Adrenal gland (tissue), 12 donors: ENCODE data around the gene CAMTA1. TPM values are rescaled to one million over a fixed set of nuclear protein-coding genes. Genes with fewer than 3 reads are reported as not detected.

Source experiments
- DNase-seq, 7 donors: peaks; one replicate each; pipeline ENCODE4 v3.0.0-alpha.2; 2019 to 2020
- H3K27ac ChIP-seq, 5 donors: fragments of 200-600 bp; sonication (generic) in 4 of 5; 1 replicate in 3 of 5; 2 replicates in 2 of 5; pipeline versions ENCODE4 v1.5.1 to v1.8.0; 2016 to 2020; ENCODE audit warnings: mild to moderate bottlenecking in 1 of 5
- H3K27me3 ChIP-seq: fragments of 200-600 bp; 2 replicates; pipeline ENCODE4 v1.8.0; 2021
- H3K36me3 ChIP-seq, 2 donors: fragments of 200-600 bp; replicated peaks in 1 of 2; 1 replicate in 1 of 2; 2 replicates in 1 of 2; pipeline versions ENCODE4 v1.5.1 to v1.8.0; 2018 to 2022
- H3K4me1 ChIP-seq, 2 donors: fragments of 200-600 bp; replicated peaks in 1 of 2; 1 replicate in 1 of 2; 2 replicates in 1 of 2; pipeline versions ENCODE4 v1.5.1 to v1.8.0; 2018 to 2021
- H3K4me3 ChIP-seq, 4 donors: fragments of 200-600 bp; sonication (generic) in 3 of 4; one replicate each; pipeline ENCODE4 v1.5.1; 2016 to 2018
- H3K9me3 ChIP-seq, 3 donors: fragments of 200-600 bp; sonication (generic) in 1 of 3; replicated peaks in 1 of 3; 1 replicate in 2 of 3; 2 replicates in 1 of 3; pipeline versions ENCODE4 v1.5.1 to v1.8.0; 2016 to 2021
- POLR2A ChIP-seq, 2 donors: fragments of 450-650 bp; IDR thresholded peaks; one replicate each; pipeline ENCODE4 v1.6.1; 2017; ENCODE audit warnings: antibody characterized with exemption in 2 of 2, mild to moderate bottlenecking in 2 of 2, moderate library complexity in 1 of 2
- WGBS, 4 donors: extraction: QIAGEN DNeasy Blood & Tissue Kit in 2 of 4; methylation state at CpG; one replicate each; pipeline versions ENCODE4 v1.1.5 to v1.1.7; 2013 to 2017; 5-methylcytosine and 5-hydroxymethylcytosine counted together
- intact Hi-C, 2 donors: fragments of 100-400 bp; cut with DNase I; formaldehyde crosslinking; loops; one replicate each; pipeline versions ENCODE4 v1.14.1 to v1.15.0; 2022 to 2023
- polyA plus RNA-seq, 3 donors: library from polyadenylated mRNA; stranded (reverse); fragments of 200-250 nt in 2 of 3; fragments of 350-450 nt in 1 of 3; fragmentation: Illumina TruSeq in 1 of 3; extraction: RNeasy Lipid Tissue Mini Kit (QIAGEN cat#74804) in 1 of 3; gene quantifications; one replicate each; pipeline ENCODE4 v1.2.3, GENCODE V29; 2013 to 2014
- total RNA-seq, 9 donors: library from RNA; depleted of rRNA in 4 of 9; stranded (reverse); fragments of >200 nt in 4 of 9; fragments of 120-200 nt in 1 of 9; fragmentation: NEBNext Ultra II Directional in 1 of 9; extraction: Animal tissue kit (Norgen Biotek cat#: 25700) in 1 of 9; gene quantifications; one replicate each; pipeline versions ENCODE4 v1.1.0 to v1.2.4, GENCODE V29; 2013 to 2023
- TF ChIP-seq, protein P1 (sequence below), 6 experiments: fragments of 450-650 bp in 4 of 6; fragments of 200-600 bp in 2 of 6; sonication (generic) in 1 of 6; IDR thresholded peaks; 1 replicate in 5 of 6; 2 replicates in 1 of 6; pipeline versions ENCODE4 v1.5.1 to v1.8.0; 2016 to 2021; ENCODE audit warnings: antibody characterized with exemption in 6 of 6, mild to moderate bottlenecking in 2 of 6, moderate library complexity in 1 of 6
- donor health status: healthy with polysubstance abuse.
- donor health status: Bipolar disorder and iron deficiency.
- donor health status: DM: yes; HTN: yes; CAD: no.
- donor health status: DM: no; HTN: no; CAD: no.
- donor health status: DM: no; HTN: no; CAD: no.
- donor health status: DM: yes; HTN: yes; CAD: no.

The CAMTA1 gene
- total and polyA plus RNA-seq, 12 donors = 62.9 to 141 (median 96.9) TPM

DNA sequence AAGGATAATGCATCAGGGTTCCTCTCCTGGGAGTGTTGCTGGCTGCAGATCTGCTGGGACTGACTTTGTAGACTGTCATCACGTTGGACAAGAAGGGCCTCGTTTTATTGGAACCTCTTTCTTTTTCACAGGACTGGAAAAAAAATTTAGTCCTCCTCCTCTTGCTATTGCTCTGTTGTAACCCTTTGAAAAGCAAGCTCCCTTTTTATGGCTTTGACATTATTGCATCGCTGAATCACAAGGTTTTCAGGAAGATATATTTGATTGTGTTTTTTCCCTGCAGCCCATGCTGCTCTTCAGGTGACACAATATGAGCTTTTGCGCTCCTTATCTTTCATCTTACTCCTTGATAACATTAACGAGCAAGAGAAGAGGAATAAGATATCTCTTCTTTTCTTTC lies 290.9 kb downstream of the CAMTA1 start:
- no peak for TF ChIP-seq POLR2A (IDR thresholded peaks at IDR 0.05)
- TF ChIP-seq, protein P1, sequence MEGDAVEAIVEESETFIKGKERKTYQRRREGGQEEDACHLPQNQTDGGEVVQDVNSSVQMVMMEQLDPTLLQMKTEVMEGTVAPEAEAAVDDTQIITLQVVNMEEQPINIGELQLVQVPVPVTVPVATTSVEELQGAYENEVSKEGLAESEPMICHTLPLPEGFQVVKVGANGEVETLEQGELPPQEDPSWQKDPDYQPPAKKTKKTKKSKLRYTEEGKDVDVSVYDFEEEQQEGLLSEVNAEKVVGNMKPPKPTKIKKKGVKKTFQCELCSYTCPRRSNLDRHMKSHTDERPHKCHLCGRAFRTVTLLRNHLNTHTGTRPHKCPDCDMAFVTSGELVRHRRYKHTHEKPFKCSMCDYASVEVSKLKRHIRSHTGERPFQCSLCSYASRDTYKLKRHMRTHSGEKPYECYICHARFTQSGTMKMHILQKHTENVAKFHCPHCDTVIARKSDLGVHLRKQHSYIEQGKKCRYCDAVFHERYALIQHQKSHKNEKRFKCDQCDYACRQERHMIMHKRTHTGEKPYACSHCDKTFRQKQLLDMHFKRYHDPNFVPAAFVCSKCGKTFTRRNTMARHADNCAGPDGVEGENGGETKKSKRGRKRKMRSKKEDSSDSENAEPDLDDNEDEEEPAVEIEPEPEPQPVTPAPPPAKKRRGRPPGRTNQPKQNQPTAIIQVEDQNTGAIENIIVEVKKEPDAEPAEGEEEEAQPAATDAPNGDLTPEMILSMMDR (IDR thresholded peaks at IDR 0.05) = no peak
- H3K4me3 ChIP-seq = no peak overlapping the region
- 67 to 70% (median 68%) methylated on average over 5 of the region's 5 CpGs for WGBS, 4 donors
- DNase-seq = no peak
- H3K27me3 ChIP-seq = no peaks in the 10 kb centered on the region
- no peaks in the 10 kb centered on the region for H3K4me1 ChIP-seq
- H3K27ac ChIP-seq = no peak overlapping the region
- intact Hi-C loops = loop anchor here in 1 of 2 donors (10.0 kb wide), 1 partner anchor 291 kb away; the partner anchor contains the start of gene CAMTA1
- H3K36me3 ChIP-seq = no peaks in the 10 kb centered on the region
- H3K9me3 ChIP-seq = no peaks in the 10 kb centered on the region

DNA sequence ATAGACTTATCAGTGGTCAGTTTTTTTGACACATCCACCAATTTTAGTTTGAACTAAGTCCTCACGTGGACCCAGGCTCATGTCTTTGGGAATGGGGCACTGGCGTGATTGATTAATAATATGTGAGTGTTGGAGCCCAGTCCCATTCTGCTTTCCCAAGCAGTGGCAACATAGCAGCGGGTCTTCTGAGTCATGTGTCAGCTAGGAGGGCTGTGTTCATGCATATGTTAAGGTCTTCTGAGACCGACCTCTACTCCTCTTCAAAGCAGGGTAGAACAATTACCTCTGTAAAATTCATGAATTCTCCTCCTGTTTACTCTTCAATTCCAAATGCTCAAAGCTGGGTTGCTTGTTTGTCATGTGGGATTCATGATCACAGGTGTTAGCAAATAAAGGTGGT lies 291.3 kb downstream of the CAMTA1 start:
- Histone ChIP-seq H3K27ac (no peak overlapping the region), H3K9me3 (no peaks in the 10 kb centered on the region), H3K4me1 (no peaks in the 10 kb centered on the region), H3K36me3 (no peaks in the 10 kb centered on the region), H3K4me3 (no peak overlapping the region), H3K27me3 (no peaks in the 10 kb centered on the region)
- no peak for DNase-seq
- 69 to 77% (median 75%) methylated on average over 4 of the region's 4 CpGs for WGBS, 4 donors
- TF ChIP-seq POLR2A (IDR thresholded peaks at IDR 0.05) = no peak
- TF ChIP-seq, protein P1 (IDR thresholded peaks at IDR 0.05) = no peak
- intact Hi-C loops = loop anchor here in 1 of 2 donors (10.0 kb wide), 1 partner anchor 292 kb away; the partner anchor contains the start of gene CAMTA1

- intact Hi-C loops = loop anchor here in 1 of 2 donors (10.0 kb wide), 1 partner anchor 292 kb away; the partner anchor contains the start of gene CAMTA1
- WGBS, 4 donors = 44 to 71% (median 59%) methylated on average over 4 of the region's 4 CpGs
- H3K4me1 ChIP-seq = no peaks in the 10 kb centered on the region
- H3K4me3 ChIP-seq = no peak overlapping the region
- DNase-seq = no peak
- H3K9me3 ChIP-seq = no peaks in the 10 kb centered on the region
- no peaks in the 10 kb centered on the region for H3K36me3 ChIP-seq
- no peak for TF ChIP-seq POLR2A (IDR thresholded peaks at IDR 0.05)
- TF ChIP-seq, protein P1 (IDR thresholded peaks at IDR 0.05) = no peak
- H3K27me3 ChIP-seq = no peaks in the 10 kb centered on the region
- no peak overlapping the region for H3K27ac ChIP-seq
Observed at GRCh38 chr1:7077136-7077535, 291.9 kb downstream of the CAMTA1 start.

GRCh38 chr1:7077970-7078369 lies 292.7 kb downstream of the CAMTA1 start:
- Histone ChIP-seq H3K27ac (no peak overlapping the region), H3K4me1 (no peaks in the 10 kb centered on the region), H3K9me3 (no peaks in the 10 kb centered on the region), H3K27me3 (no peaks in the 10 kb centered on the region), H3K36me3 (no peaks in the 10 kb centered on the region), H3K4me3 (no peak overlapping the region)
- no peak for TF ChIP-seq POLR2A (IDR thresholded peaks at IDR 0.05)
- TF ChIP-seq, protein P1 (IDR thresholded peaks at IDR 0.05) = no peak
- intact Hi-C loops = loop anchor here in 1 of 2 donors (10.0 kb wide), 1 partner anchor 293 kb away; the partner anchor contains the start of gene CAMTA1
- 71 to 82% (median 79%) methylated on average over 3 of the region's 3 CpGs for WGBS, 4 donors
- DNase-seq = no peak
